Measurements from ENCODE around the gene BSPH1.
"Not testable (repeated sequence)": the region's sequence is repeated elsewhere in the genome, so short reads cannot be mapped to it uniquely, and the experiment has no call there.

The BSPH1 gene

DNA sequence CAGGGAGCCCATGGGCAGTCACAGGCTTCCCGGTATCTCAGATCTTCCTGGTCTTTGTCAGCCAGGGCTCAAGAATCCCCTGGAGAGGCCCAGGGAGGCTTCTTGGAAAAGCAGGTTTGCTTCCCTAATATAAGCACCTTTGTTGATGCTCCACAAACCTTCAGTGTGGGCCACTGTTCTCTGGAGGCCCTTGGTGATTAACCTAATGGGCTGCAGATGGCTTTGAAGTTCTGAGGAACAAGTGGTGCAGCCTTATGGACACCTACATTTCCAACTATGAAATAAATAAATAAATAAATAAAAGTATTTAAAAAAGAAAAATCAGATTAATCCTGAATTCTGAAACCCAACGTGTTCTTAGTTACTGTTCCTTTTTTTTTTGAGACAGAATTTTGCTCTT is at the start of gene BSPH1:
Gene BSPH1 (minus strand): TSS at position 101 of the 400 bp plus-strand sequence. CDS start 89 bp downstream, at position 12.
- DNase-seq = no peak

DNA sequence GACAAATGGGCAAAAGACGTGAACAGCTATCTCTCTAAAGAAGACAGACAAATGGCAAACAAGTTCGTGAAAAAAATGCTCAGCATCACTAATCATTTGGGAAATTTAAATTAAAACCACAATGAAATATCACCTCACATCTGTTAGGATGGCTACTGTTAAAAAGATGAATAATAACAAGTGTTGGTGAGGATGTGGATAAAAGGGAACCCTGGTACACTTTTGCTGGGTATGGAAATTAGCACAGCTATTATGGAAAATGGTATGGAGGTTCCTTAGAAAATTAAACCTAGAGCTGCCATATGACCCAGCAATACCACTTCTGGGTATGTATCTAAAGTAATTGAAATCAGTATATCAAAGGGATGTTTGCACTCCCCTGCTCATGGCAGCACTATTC is 44.8 kb upstream of the BSPH1 start:
- DNase-seq = no peak

GRCh38 chr19:48033604-48034003 is 41.6 kb upstream of the BSPH1 start:
- DNase-seq = no peak

- no peak for DNase-seq
Measured at GRCh38 chr19:48030073-48030472, 38.1 kb upstream of the BSPH1 start.

DNA sequence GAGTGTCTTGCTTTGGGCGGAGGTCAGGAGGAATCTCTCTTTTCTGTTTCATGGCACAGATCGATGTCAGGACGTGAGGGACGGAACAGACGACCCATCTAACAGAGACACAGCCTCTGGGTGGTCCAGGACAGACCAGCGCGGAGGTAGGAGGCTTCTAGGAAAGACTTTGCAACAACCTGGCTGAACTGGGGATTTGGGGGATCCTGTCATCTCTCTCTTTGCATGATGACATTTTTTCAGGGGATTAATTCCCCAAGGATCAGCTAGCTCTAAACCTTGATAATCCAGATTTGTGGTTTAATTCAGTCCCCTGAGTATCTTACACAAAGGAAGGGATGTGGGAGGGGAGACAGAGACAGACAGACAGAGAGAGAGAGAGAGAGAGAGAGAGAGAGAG is 37.5 kb upstream of the BSPH1 start:
- no peak for DNase-seq

DNA sequence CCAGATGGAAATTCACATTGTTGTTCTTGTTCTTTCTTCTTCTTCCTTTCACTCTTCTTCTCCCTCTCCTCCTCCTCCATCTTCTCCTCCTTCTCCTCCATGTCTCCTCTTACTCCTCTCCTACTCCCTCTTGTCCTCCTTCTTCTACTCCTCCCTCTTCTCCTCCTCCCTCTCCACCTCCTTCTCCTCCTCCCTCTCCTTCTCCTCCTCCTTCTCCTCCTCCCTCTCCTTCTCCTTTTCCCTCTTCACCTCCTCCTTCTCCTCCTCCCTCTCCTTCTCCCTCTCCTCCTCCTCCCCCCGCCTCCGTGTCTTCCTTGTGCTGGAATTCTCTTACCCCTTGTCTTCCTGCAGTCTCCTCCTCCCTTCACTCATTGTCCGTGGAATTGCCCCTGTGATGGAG is 33.5 kb upstream of the BSPH1 start:
- DNase-seq = no peak

GRCh38 chr19:48023518-48023917 is 31.5 kb upstream of the BSPH1 start:
- DNase-seq = no peak

DNA sequence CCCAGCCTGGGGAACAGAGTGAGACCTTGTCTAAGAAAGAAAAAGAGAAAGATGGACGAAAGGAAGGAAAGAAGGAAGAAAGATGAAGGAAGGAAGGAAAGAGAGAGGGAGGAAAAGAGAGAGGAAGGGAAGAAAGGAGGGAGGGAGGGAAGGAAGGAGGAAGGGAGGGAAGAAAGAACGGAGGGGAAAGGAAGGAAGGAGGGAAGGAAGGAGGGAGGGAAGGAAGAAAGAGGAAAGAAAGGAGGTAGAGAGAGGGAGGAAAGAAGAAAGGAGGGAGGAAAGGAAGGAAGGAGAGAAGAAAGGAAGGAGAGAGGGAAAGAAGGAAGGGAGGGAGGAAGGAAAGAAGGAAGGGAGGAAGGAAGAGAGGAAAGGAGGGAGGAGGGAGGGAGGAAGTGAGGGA is 31.0 kb upstream of the BSPH1 start:
- no peak for DNase-seq

DNA sequence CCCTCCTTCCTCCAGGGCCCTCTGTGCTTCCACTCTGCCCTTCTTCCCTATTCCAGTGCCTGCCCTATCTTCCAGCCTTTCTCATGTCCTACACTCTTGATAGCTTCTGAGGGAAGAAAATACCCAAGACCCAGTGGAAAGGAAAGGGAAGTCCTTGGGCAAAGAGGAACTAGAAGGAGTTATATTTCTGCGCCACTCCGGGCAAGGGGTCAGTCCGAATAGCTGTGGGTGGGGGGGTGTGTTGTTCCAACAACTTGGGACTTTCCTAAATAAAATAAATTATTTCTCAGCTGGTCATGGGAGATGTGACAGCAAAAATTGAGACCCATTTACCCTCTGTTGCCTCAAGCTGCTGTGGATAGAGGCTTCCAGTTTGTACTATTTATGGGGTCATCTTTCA is 28.7 kb upstream of the BSPH1 start:
- no peak for DNase-seq

DNA sequence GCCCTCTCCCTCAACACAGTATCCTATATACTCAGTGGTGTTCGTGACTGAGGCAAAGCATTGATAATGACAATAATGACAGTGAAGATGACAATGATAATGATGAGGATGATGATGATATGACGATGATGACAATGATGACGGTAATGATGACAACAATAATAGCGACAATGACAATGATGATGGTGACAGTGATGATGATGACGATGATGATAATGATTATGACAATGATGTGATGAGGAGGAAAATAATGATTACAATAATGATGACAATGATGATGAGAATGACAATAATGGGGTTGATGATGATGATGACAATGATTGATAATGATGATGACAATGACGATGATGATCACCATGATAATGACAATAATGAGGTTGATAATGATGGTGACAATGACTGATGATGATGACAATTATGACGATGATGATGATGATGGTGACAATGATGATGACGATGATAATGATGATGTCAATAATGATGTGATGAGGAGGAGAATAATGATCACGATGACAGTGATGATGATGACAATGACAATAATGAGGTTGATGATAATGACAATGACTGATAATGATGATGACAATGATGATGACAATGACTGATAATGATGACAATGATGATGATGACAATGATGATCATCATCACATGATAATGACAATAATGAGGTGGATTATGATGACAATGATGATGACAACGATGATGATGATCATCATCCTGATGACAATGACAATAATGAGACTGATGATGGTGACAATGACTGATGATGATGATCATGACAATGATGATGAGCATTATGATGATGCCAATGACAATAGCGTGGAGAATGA is 19.2 kb upstream of the BSPH1 start:
- DNase-seq = no peak

GRCh38 chr19:48006762-48007161 is 14.8 kb upstream of the BSPH1 start:
- DNase-seq = no peak

GRCh38 chr19:48004236-48004635 is 12.3 kb upstream of the BSPH1 start:
- no peak for DNase-seq

GRCh38 chr19:48000846-48001245 is 8.9 kb upstream of the BSPH1 start:
- DNase-seq = no peak

- DNase-seq = no peak
Measured at GRCh38 chr19:47998800-47999199, 6.8 kb upstream of the BSPH1 start.

GRCh38 chr19:47996230-47996727 is 4.3 kb upstream of the BSPH1 start:
- no peak for DNase-seq

GRCh38 chr19:47994209-47994802 is 2.3 kb upstream of the BSPH1 start, which contains the start of gene ELSPBP1:
TSS of gene ELSPBP1 (plus strand) at chr19:47994632. CDS start at chr19:48008668, 14,036 bp downstream.
- no peak for DNase-seq

DNA sequence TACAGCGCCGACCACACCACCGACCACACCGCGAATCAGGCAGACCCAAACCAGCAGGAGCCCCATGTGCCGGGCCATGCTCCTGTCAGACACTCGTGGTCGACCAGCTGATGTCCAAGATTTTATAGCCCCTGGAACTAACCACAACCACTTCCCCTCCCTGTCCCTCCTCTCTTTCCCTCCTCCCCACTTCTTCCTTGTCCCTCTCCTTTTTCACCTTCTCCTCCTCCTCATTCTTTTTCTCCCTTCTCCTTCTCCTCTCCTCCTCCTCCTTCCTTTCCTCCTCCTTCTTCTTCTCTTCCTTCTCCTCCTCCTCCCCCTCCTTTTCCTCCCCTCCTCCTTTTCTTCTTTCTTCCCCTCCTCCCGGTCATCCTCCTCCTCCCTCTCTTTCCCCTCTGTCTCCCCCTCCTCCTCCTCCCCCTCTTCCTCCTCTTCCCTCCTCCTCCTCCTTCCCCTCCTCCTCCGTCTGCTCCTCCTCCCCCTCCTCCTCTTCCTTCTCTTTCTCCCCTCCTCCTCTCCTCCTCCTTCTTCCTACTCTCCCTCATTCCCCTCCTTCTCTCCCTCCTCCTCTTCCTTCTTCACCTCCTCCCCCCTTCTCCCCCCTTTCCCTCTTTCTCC is 670 bp downstream of the BSPH1 start:
- no peak for DNase-seq

DNA sequence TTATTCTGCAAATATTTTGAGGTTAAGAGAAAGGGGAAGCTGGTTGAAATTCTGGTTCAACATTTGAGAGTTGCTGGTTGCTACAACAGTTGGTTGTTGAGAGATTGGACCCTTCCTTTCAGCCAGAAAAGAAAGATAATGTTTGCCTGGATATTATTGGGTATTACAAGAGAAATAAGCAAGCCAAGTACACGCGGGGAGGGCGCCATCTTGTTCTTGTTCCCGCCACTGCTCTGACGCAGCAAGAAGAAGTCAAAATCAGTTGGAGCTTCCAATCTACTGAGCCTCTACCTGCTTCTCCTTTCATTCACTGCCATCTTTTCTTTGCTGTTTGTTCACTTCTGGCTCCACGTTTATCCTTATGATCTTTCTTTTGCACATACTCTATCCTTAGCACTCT is 18.4 kb downstream of the BSPH1 start:
- no peak for DNase-seq

DNA sequence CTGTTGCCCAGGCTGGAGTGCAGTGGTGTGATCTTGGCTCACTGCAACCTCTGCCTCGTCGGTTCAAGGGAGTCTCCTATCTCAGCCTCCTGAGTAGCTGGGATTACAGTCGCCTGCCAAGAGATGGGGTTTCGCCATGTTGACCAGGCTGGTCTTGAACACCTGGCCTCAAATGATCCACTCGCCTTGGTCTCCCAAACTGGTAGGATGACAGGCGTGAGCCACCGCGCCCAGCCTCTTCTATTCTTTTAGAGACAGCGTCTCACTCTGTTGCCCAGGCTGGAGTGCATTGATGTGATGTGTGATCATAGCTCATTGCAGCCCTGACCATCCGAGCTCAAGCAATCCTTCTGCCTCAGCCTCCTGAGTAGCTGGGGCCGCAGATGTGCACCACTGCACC is 36.0 kb downstream of the BSPH1 start:
- not testable (repeated sequence) for DNase-seq

- DNase-seq = not testable (repeated sequence)
Measured at GRCh38 chr19:47952132-47952531, 39.8 kb downstream of the BSPH1 start.

DNA sequence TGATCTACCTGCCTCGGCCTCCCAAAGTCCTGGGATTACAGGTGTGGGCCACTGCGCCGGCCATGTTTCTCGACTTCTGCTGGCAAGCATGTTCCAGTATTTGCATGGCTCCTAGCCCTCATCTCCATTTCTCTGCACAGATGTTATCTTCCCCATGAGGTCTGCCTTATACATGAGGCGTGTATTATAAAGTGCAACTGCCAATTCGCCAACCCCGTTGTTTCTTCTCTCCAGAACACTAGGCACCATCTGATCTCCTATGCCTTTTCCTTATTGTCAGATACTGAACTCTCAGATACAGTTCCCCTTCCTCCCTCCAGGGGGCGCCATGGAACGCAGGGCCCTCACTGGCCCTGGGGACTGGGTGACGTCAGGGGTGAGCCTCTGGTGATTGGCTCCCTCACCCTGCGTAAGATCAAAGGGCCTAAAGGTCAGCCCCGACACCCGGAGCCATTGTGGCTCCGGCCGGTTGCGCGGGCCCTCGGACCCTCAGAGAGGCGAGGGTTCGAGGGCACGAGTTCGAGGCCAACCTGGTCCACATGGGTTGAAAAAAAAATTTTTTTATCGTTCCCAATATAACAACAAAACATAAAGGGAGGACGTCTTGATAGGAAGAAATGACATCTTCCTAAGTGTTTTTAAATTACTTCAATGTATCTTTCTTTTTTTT is 42.0 kb downstream of the BSPH1 start:
- DNase-seq = not testable (repeated sequence)

DNA sequence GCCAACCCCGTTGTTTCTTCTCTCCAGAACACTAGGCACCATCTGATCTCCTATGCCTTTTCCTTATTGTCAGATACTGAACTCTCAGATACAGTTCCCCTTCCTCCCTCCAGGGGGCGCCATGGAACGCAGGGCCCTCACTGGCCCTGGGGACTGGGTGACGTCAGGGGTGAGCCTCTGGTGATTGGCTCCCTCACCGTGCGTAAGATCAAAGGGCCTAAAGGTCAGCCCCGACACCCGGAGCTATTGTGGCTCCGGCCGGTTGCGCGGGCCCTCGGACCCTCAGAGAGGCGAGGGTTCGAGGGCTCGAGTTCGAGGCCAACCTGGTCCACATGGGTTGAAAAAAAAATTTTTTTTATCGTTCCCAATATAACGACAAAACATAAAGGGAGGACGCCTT is 63.4 kb downstream of the BSPH1 start:
- not testable (repeated sequence) for DNase-seq

GRCh38 chr19:47920107-47920506 is 71.9 kb downstream of the BSPH1 start:
- DNase-seq = not testable (repeated sequence)

Measured in stimulated activated naive CD4-positive, alpha-beta T cell treated with Interleukin-2 at 50 U/mL for 16 hours (primary cell).